ENCODE data around the gene FRAT2.
"Not testable (repeated sequence)": the region's sequence is repeated elsewhere in the genome, so short reads cannot be mapped to it uniquely, and the experiment has no call there.

Gene FRAT2

GRCh38 chr10:97290576-97291356 is 43.8 kb downstream of the FRAT2 start:
- not testable (repeated sequence) for DNase-seq

- DNase-seq: not testable (repeated sequence)
These were observed 44.5 kb downstream of the FRAT2 start for GRCh38 chr10:97290076-97290475.

Measured in stimulated activated CD4-positive, alpha-beta T cell treated with anti-CD3 and anti-CD28 coated beads, Interleukin-4, amount 100 ng/mL, for 24 hours (primary cell).